Measurements from ENCODE around the gene ATRIP.

- TF ChIP-seq CTCF (optimal IDR thresholded peaks at IDR 0.05 in 1 of 3, IDR thresholded peaks at IDR 0.05 in 1 of 3, conservative IDR thresholded peaks at IDR 0.05 in 1 of 3; ENCODE audit: extremely low read depth in 1 of 3, insufficient read depth in 2 of 3, low read length in 3 of 3) = no peak
- TF ChIP-seq EZH2 (IDR thresholded peaks at IDR 0.05; ENCODE audit: low read length) = no peak
Observed at GRCh38 chr3:48493203-48493501, 46.6 kb downstream of the ATRIP start.
